ENCODE data around the gene SEMA3G.

Gene SEMA3G

GRCh38 chr3:52434491-52435115, 10.3 kb downstream of the SEMA3G start:
- Histone ChIP-seq H4K20me1 (ENCODE audit: insufficient read depth, low read length) (no peaks in the 10 kb centered on the region), H3K36me3 (ENCODE audit: insufficient read depth, low read length) (no peaks in the 10 kb centered on the region), H3K4me2 (ENCODE audit: insufficient read depth, low read length) (no peak overlapping the region), H2AFZ (ENCODE audit: low read depth, low read length) (no peak overlapping the region), H3K79me2 (ENCODE audit: insufficient read depth, low read length) (no peaks in the 10 kb centered on the region), H3K27ac (ENCODE audit: low read length) (no peak overlapping the region), H3K27me3 (ENCODE audit: insufficient read depth, low read length, poor library complexity) (peaks cover 3% of the 10 kb centered on the region), H3K4me1 (ENCODE audit: insufficient read depth, low read length) (no peaks in the 10 kb centered on the region), H3K9ac (ENCODE audit: low read depth, low read length) (no peak overlapping the region), H3K9me3 (ENCODE audit: insufficient read depth, low read length, severe bottlenecking) (no peaks in the 10 kb centered on the region), H3K4me3 (ENCODE audit: low read depth in 1 of 2, low read length in 2 of 2) (no peak overlapping the region)
- no peak for ATAC-seq (ENCODE audit: insufficient read depth, low read depth)
- no peak for DNase-seq
- TF ChIP-seq CTCF (IDR thresholded peaks at IDR 0.05; ENCODE audit: borderline replicate concordance, extremely low read depth, low read length, poor library complexity, severe bottlenecking) (no peak), EZH2 (IDR thresholded peaks at IDR 0.05; ENCODE audit: borderline replicate concordance, low read depth, low read length, severe bottlenecking) (no peak)

- H3K27me3 ChIP-seq (ENCODE audit: insufficient read depth, low read length, poor library complexity), result peaks cover 3% of the 10 kb centered on the region
- no peaks in the 10 kb centered on the region for H3K36me3 ChIP-seq (ENCODE audit: insufficient read depth, low read length)
- H3K79me2 ChIP-seq (ENCODE audit: insufficient read depth, low read length), result no peaks in the 10 kb centered on the region
- no peaks in the 10 kb centered on the region for H3K4me1 ChIP-seq (ENCODE audit: insufficient read depth, low read length)
- H3K4me2 ChIP-seq (ENCODE audit: insufficient read depth, low read length), result no peak overlapping the region
- H2AFZ ChIP-seq (ENCODE audit: low read depth, low read length), result no peak overlapping the region
- no peak overlapping the region for H3K4me3 ChIP-seq (ENCODE audit: low read depth in 1 of 2, low read length in 2 of 2)
- H4K20me1 ChIP-seq (ENCODE audit: insufficient read depth, low read length), result no peaks in the 10 kb centered on the region
- ATAC-seq (ENCODE audit: insufficient read depth, low read depth), result no peak
- TF ChIP-seq EZH2 (IDR thresholded peaks at IDR 0.05; ENCODE audit: borderline replicate concordance, low read depth, low read length, severe bottlenecking) (no peak), CTCF (IDR thresholded peaks at IDR 0.05; ENCODE audit: borderline replicate concordance, extremely low read depth, low read length, poor library complexity, severe bottlenecking) (no peak)
- DNase-seq, result no peak
- no peak overlapping the region for H3K9ac ChIP-seq (ENCODE audit: low read depth, low read length)
- no peak overlapping the region for H3K27ac ChIP-seq (ENCODE audit: low read length)
- no peaks in the 10 kb centered on the region for H3K9me3 ChIP-seq (ENCODE audit: insufficient read depth, low read length, severe bottlenecking)
Measured at GRCh38 chr3:52433996-52434479, 10.9 kb downstream of the SEMA3G start.

- no peak overlapping the region for H3K9ac ChIP-seq (ENCODE audit: low read depth, low read length)
- H4K20me1 ChIP-seq (ENCODE audit: insufficient read depth, low read length), result no peaks in the 10 kb centered on the region
- DNase-seq (no peak), ATAC-seq (ENCODE audit: insufficient read depth, low read depth) (no peak)
- H3K79me2 ChIP-seq (ENCODE audit: insufficient read depth, low read length), result no peaks in the 10 kb centered on the region
- H3K4me1 ChIP-seq (ENCODE audit: insufficient read depth, low read length), result no peaks in the 10 kb centered on the region
- no peaks in the 10 kb centered on the region for H3K9me3 ChIP-seq (ENCODE audit: insufficient read depth, low read length, severe bottlenecking)
- H3K4me3 ChIP-seq (ENCODE audit: low read depth in 1 of 2, low read length in 2 of 2), result no peak overlapping the region
- H3K4me2 ChIP-seq (ENCODE audit: insufficient read depth, low read length), result no peak overlapping the region
- TF ChIP-seq CTCF (IDR thresholded peaks at IDR 0.05; ENCODE audit: borderline replicate concordance, extremely low read depth, low read length, poor library complexity, severe bottlenecking) (no peak), EZH2 (IDR thresholded peaks at IDR 0.05; ENCODE audit: borderline replicate concordance, low read depth, low read length, severe bottlenecking) (no peak)
- no peak overlapping the region for H3K27ac ChIP-seq (ENCODE audit: low read length)
- H3K36me3 ChIP-seq (ENCODE audit: insufficient read depth, low read length), result no peaks in the 10 kb centered on the region
- peaks cover 3% of the 10 kb centered on the region for H3K27me3 ChIP-seq (ENCODE audit: insufficient read depth, low read length, poor library complexity)
- H2AFZ ChIP-seq (ENCODE audit: low read depth, low read length), result no peak overlapping the region
Measured at GRCh38 chr3:52433328-52433995, 11.4 kb downstream of the SEMA3G start.
